ENCODE results near the gene AMOTL1.
"Not testable (repeated sequence)": the region's sequence is repeated elsewhere in the genome, so short reads cannot be mapped to it uniquely, and the experiment has no call there.

Gene AMOTL1

DNA sequence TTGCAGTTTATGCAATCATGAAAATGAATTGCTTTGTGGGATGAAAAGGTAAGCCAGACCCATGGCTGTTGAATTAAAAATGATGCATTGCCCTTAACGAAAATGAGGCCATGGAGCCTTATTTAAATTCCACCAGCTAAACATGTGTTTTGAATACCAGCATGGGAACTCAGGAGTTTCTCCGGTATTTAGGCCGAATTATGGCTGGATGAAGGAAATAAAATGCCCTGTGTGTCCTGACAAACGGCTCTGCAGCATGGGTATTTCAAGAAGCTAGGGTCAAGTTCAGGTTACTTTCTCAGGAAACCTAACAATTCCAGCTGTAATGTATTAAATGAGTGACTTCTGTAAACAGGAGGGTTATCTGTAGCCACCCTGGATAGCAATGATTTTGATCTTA, 38.3 kb downstream of the AMOTL1 start:
- no peak for DNase-seq (ENCODE audit: extremely low spot score)
- ChIA-PET POLR2A (no interaction called here), CTCF (interaction anchor here (1.0 kb wide), 1 partner anchor 14 kb away, joined by 3 read pairs; no protein-coding TSS in a partner anchor)
- TF ChIP-seq ELF4 (IDR thresholded peaks at IDR 0.05) (no peak), L3MBTL2 (conservative IDR thresholded peaks at IDR 0.05) (no peak), BHLHE40 (IDR thresholded peaks at IDR 0.05; ENCODE audit: borderline replicate concordance) (no peak), SP1 (IDR thresholded peaks at IDR 0.05) (no peak), SUZ12 (IDR thresholded peaks at IDR 0.05) (no peak), FOXK2 (IDR thresholded peaks at IDR 0.05) (no peak), FOXM1 (IDR thresholded peaks at IDR 0.05; ENCODE audit: borderline replicate concordance) (no peak), ZNF384 (IDR thresholded peaks at IDR 0.05) (no peak), ARNT (IDR thresholded peaks at IDR 0.05) (no peak), CTBP1 (IDR thresholded peaks at IDR 0.05; ENCODE audit: borderline replicate concordance) (no peak), HDGF (IDR thresholded peaks at IDR 0.05; ENCODE audit: borderline replicate concordance) (no peak), FOXA1 (IDR thresholded peaks at IDR 0.05) (no peak)
- TF ChIP-seq, protein P1, sequence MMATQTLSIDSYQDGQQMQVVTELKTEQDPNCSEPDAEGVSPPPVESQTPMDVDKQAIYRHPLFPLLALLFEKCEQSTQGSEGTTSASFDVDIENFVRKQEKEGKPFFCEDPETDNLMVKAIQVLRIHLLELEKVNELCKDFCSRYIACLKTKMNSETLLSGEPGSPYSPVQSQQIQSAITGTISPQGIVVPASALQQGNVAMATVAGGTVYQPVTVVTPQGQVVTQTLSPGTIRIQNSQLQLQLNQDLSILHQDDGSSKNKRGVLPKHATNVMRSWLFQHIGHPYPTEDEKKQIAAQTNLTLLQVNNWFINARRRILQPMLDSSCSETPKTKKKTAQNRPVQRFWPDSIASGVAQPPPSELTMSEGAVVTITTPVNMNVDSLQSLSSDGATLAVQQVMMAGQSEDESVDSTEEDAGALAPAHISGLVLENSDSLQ (IDR thresholded peaks at IDR 0.05) = no peak

DNA sequence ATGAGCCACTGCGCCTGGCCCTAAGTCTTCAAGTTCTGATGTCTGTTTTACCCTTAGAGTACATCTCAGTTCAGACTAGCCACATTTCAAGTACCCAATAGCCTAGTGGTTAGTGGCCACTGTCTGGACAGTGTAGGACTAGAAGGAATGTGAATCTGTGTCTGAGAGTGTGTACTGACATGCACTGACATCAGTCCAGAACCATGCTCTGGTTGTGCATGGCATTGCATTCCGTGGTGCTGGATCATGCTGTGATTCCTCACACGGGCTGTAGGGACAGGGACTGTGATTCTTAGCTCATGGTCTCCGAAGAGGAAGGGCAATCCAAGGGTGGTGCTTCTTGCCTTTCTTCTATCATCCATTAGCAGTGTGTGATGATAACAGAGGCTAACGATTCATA, 41.1 kb downstream of the AMOTL1 start:
- DNase-seq (ENCODE audit: extremely low spot score) = no peak
- POLR2A ChIA-PET = no interaction called here
- CTCF ChIA-PET = no interaction called here
- TF ChIP-seq TARDBP (IDR thresholded peaks at IDR 0.05) (no peak), FOXM1 (IDR thresholded peaks at IDR 0.05; ENCODE audit: borderline replicate concordance) (no peak), NFRKB (IDR thresholded peaks at IDR 0.05) (no peak), L3MBTL2 (conservative IDR thresholded peaks at IDR 0.05) (no peak), FOXA1 (IDR thresholded peaks at IDR 0.05) (no peak), HDGF (IDR thresholded peaks at IDR 0.05; ENCODE audit: borderline replicate concordance) (no peak), ZNF384 (IDR thresholded peaks at IDR 0.05) (no peak), ARNT (IDR thresholded peaks at IDR 0.05) (no peak), SUZ12 (IDR thresholded peaks at IDR 0.05) (no peak), ELF4 (IDR thresholded peaks at IDR 0.05) (no peak)

DNA sequence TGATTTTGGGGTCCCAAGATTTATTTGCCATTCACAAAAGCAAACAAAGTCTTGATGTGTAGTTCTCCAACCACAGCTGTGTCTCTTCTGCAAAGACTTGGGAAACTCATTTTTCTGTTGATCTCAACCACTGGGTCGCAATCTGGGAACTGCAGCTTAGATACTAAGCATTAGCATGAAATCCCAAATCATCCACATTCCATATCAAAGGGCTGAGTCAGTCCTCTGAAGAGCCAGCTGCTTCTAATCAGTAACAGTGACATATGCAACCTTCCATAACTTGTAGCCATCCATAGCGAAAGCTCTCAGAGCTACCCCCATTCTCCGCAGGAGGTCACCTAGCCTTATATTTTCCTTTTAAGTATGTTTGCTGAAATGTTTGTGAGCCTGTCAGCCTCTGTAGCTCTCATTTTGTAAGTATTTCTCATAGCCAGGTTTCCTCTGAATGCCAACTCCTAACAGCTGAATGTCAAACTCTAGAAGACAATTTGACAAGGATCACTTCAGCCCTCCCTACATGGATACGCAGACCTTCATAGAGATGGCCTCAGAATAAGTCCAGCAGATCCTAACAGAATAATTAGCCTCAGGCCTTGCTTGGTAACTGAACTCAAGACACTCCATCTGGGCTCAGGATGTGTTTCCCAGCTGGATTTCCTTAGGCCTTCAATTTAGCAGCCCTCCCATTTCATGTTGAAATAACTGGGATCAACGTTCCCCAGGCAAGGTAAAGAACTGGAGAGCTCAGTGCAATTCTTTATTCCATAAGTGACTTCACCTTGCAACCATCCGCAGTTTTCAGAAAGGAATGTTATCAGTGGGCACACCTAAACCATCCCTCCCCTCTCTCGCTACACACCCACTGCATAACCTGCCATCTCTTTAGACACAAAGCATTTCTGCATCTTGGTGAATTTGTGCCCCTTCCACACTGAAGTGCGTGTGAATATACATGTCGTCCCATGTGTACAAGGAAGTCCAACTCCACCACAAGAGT, 44.9 kb downstream of the AMOTL1 start:
- CTCF ChIA-PET; DNase-seq (ENCODE audit: extremely low spot score); POLR2A ChIA-PET: not testable (repeated sequence)

DNA sequence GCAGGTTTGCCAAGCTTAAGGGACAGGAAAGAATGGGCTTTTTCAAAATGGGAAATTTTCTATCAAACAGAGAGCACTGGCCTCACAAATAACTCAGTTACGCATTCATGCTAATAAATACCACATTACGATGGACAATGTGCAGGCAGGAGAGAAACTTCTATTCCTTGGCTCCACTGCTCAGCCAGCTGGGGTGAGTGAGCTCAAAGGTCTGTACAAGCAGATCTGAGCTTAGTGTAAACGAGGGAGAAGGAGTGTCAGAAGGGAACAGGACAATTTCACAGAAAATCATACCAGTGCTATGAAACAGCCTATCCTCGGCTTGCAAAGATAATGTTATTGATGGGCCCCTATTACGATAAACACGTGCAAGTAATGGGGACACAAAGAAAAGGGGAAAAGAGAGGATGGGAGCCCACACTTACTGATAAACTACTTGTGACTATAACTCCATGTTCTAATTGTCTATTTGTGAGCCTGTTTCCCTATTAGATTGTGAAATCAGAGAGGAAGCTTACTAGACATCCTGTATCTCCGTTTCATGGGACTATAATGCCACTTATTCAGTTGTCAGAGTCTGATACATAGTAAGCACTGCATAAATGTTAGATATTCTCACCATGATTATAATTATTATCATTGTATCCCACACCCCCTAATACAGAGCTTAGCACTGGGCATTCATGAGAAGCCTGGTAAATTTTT, 46.3 kb downstream of the AMOTL1 start:
- no peak for DNase-seq (ENCODE audit: extremely low spot score)
- no peak for TF ChIP-seq FOXA1 (IDR thresholded peaks at IDR 0.05)
- TF ChIP-seq BHLHE40 (IDR thresholded peaks at IDR 0.05; ENCODE audit: borderline replicate concordance) = no peak
- no peak for TF ChIP-seq L3MBTL2 (conservative IDR thresholded peaks at IDR 0.05)
- TF ChIP-seq SP1 (IDR thresholded peaks at IDR 0.05) = no peak
- TF ChIP-seq FOXK2 (IDR thresholded peaks at IDR 0.05) = no peak
- TF ChIP-seq FOXM1 (IDR thresholded peaks at IDR 0.05; ENCODE audit: borderline replicate concordance) = no peak
- TF ChIP-seq CTBP1 (IDR thresholded peaks at IDR 0.05; ENCODE audit: borderline replicate concordance) = no peak
- no peak for TF ChIP-seq LEF1 (IDR thresholded peaks at IDR 0.05; ENCODE audit: borderline replicate concordance)
- TF ChIP-seq, protein P1 (IDR thresholded peaks at IDR 0.05) = no peak
- no peak for TF ChIP-seq ZNF384 (IDR thresholded peaks at IDR 0.05)
- TF ChIP-seq TARDBP (IDR thresholded peaks at IDR 0.05) = no peak
- TF ChIP-seq HDGF (IDR thresholded peaks at IDR 0.05; ENCODE audit: borderline replicate concordance) = no peak
- TF ChIP-seq ELF4 (IDR thresholded peaks at IDR 0.05) = no peak
- TF ChIP-seq NFRKB (IDR thresholded peaks at IDR 0.05) = no peak
- no peak for TF ChIP-seq ARNT (IDR thresholded peaks at IDR 0.05)
- no peak for TF ChIP-seq SUZ12 (IDR thresholded peaks at IDR 0.05)
- CTCF ChIA-PET = no interaction called here
- POLR2A ChIA-PET = no interaction called here

DNA sequence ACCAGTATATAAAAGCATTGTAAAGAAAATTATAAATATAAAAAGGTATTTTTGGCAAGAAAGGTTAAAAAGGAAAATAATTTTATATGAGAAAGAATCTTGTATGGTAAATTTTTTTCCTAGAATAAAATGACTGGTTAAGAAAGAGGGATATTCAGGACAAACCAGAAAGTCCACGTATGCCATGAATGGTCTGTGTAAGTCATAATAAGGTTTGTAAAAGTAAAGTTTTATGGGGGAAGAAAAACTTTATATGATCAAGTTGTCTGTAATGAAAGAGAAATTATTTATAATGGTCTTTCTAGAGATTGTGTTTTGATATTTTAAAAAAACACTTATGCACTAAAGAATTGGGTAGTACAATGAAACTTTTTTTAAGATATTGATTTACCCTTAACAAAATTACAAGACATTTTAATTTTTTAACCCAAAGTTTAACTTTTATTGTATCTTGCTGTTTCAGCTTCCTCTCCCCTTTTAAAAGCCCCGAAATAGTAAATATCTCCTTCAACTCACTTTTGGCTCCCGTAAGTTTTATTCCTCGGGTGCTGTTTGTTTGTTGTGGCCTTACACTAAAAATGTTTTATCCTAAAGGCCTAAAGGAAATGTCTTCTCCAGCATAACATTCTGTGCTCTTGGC, 47.7 kb downstream of the AMOTL1 start:
- ChIA-PET POLR2A (no interaction called here), CTCF (no interaction called here)
- TF ChIP-seq NFRKB (IDR thresholded peaks at IDR 0.05) (no peak), FOXA1 (IDR thresholded peaks at IDR 0.05) (no peak), ELF4 (IDR thresholded peaks at IDR 0.05) (no peak), FOXM1 (IDR thresholded peaks at IDR 0.05; ENCODE audit: borderline replicate concordance) (no peak)
- TF ChIP-seq, protein P1 (IDR thresholded peaks at IDR 0.05) = no peak
- DNase-seq (ENCODE audit: extremely low spot score) = no peak

GRCh38 chr11:94820480-94820879, 52.3 kb downstream of the AMOTL1 start:
- ChIA-PET CTCF (no interaction called here), POLR2A (no interaction called here)
- no peak for DNase-seq (ENCODE audit: extremely low spot score)
- TF ChIP-seq SUZ12 (IDR thresholded peaks at IDR 0.05) (no peak), SP1 (IDR thresholded peaks at IDR 0.05) (no peak), ARNT (IDR thresholded peaks at IDR 0.05) (no peak), BHLHE40 (IDR thresholded peaks at IDR 0.05; ENCODE audit: borderline replicate concordance) (no peak), L3MBTL2 (conservative IDR thresholded peaks at IDR 0.05) (no peak), ZNF384 (IDR thresholded peaks at IDR 0.05) (no peak), CTBP1 (IDR thresholded peaks at IDR 0.05; ENCODE audit: borderline replicate concordance) (no peak), FOXA1 (IDR thresholded peaks at IDR 0.05) (no peak), FOXK2 (IDR thresholded peaks at IDR 0.05) (no peak)
